Measurements from ENCODE around the gene LYRM9.

The LYRM9 gene

DNA sequence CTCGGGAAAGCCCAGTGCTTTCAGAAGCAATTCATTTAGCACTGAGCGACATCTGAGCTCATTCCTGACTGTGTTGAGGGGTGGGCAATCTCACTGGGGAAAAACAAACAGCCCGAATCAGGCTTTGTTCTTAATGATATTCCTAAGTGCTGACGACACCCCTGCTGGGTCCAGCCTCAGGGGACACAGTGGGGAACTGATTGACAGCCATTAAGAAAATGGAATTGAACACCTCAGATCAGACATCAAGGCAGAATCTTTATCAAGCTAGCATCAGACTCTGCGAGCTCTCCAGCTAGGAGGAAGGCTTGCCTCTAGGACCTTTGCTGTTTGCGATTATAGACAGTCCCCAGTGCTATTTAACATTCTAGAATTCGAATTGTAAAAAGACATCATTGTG, 22.5 kb upstream of the LYRM9 start (continued):
- TF ChIP-seq ZFP37 (tag by site-specific recombination; IDR thresholded peaks at IDR 0.05) (no peak), ZNF426 (tag by site-specific recombination; IDR thresholded peaks at IDR 0.05) (no peak), YY2 (tag by site-specific recombination; IDR thresholded peaks at IDR 0.05) (no peak), FEZF1 (tag by site-specific recombination; IDR thresholded peaks at IDR 0.05) (peak; percentile 86), ZNF621 (tag by site-specific recombination; IDR thresholded peaks at IDR 0.05) (no peak), MEIS1 (CRISPR knock-in tag; IDR thresholded peaks at IDR 0.05; ENCODE audit: borderline replicate concordance) (peak; percentile 86; the same call in 1 of the 2 replicates), ZBTB21 (tag by site-specific recombination; IDR thresholded peaks at IDR 0.05) (no peak), ZNF24 (tag by site-specific recombination; IDR thresholded peaks at IDR 0.05) (peak; percentile 50; the same call in 1 of the 2 replicates), ZNF585B (tag by site-specific recombination; IDR thresholded peaks at IDR 0.05) (no peak), ZNF626 (tag by site-specific recombination; IDR thresholded peaks at IDR 0.05) (no peak), ZNF311 (tag by site-specific recombination; IDR thresholded peaks at IDR 0.05; ENCODE audit: borderline replicate concordance) (no peak), ZSCAN23 (tag by site-specific recombination; IDR thresholded peaks at IDR 0.05) (no peak), ZNF843 (tag by site-specific recombination; IDR thresholded peaks at IDR 0.05) (peak; percentile 86), ZSCAN16 (tag by site-specific recombination; IDR thresholded peaks at IDR 0.05) (no peak), TRIM28 (IDR thresholded peaks at IDR 0.05; ENCODE audit: borderline replicate concordance, low read length) (peak; percentile 88), ZNF549 (tag by site-specific recombination; IDR thresholded peaks at IDR 0.05) (no peak), ZNF248 (tag by site-specific recombination; IDR thresholded peaks at IDR 0.05) (no peak), ZNF133 (tag by site-specific recombination; IDR thresholded peaks at IDR 0.05) (no peak), ZNF350 (tag by site-specific recombination; IDR thresholded peaks at IDR 0.05) (no peak), ZNF677 (tag by site-specific recombination; IDR thresholded peaks at IDR 0.05) (no peak), REPIN1 (tag by site-specific recombination; IDR thresholded peaks at IDR 0.05; ENCODE audit: low read depth) (no peak), TCF7L2 (IDR thresholded peaks at IDR 0.05; ENCODE audit: borderline replicate concordance, low read depth, low read length) (peak; percentile 100), ZNF155 (tag by site-specific recombination; IDR thresholded peaks at IDR 0.05) (no peak)
- TF ChIP-seq, protein P1, sequence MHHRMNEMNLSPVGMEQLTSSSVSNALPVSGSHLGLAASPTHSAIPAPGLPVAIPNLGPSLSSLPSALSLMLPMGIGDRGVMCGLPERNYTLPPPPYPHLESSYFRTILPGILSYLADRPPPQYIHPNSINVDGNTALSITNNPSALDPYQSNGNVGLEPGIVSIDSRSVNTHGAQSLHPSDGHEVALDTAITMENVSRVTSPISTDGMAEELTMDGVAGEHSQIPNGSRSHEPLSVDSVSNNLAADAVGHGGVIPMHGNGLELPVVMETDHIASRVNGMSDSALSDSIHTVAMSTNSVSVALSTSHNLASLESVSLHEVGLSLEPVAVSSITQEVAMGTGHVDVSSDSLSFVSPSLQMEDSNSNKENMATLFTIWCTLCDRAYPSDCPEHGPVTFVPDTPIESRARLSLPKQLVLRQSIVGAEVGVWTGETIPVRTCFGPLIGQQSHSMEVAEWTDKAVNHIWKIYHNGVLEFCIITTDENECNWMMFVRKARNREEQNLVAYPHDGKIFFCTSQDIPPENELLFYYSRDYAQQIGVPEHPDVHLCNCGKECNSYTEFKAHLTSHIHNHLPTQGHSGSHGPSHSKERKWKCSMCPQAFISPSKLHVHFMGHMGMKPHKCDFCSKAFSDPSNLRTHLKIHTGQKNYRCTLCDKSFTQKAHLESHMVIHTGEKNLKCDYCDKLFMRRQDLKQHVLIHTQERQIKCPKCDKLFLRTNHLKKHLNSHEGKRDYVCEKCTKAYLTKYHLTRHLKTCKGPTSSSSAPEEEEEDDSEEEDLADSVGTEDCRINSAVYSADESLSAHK (tag by site-specific recombination; IDR thresholded peaks at IDR 0.05): peak; percentile 64
- TF ChIP-seq, protein P2, sequence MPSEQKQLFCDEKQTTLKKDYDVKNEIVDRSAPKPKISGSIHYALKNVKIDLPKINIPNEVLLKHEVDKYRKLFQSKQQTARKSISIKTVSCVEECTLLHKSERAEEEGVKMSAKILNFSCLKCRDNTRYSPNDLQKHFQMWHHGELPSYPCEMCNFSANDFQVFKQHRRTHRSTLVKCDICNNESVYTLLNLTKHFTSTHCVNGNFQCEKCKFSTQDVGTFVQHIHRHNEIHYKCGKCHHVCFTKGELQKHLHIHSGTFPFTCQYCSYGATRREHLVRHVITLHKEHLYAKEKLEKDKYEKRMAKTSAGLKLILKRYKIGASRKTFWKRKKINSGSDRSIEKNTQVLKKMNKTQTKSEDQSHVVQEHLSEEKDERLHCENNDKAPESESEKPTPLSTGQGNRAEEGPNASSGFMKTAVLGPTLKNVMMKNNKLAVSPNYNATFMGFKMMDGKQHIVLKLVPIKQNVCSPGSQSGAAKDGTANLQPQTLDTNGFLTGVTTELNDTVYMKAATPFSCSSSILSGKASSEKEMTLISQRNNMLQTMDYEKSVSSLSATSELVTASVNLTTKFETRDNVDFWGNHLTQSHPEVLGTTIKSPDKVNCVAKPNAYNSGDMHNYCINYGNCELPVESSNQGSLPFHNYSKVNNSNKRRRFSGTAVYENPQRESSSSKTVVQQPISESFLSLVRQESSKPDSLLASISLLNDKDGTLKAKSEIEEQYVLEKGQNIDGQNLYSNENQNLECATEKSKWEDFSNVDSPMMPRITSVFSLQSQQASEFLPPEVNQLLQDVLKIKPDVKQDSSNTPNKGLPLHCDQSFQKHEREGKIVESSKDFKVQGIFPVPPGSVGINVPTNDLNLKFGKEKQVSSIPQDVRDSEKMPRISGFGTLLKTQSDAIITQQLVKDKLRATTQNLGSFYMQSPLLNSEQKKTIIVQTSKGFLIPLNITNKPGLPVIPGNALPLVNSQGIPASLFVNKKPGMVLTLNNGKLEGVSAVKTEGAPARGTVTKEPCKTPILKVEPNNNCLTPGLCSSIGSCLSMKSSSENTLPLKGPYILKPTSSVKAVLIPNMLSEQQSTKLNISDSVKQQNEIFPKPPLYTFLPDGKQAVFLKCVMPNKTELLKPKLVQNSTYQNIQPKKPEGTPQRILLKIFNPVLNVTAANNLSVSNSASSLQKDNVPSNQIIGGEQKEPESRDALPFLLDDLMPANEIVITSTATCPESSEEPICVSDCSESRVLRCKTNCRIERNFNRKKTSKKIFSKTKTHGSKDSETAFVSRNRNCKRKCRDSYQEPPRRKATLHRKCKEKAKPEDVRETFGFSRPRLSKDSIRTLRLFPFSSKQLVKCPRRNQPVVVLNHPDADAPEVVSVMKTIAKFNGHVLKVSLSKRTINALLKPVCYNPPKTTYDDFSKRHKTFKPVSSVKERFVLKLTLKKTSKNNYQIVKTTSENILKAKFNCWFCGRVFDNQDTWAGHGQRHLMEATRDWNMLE (tag by site-specific recombination; conservative IDR thresholded peaks at IDR 0.05; ENCODE audit: low read depth): peak; percentile 20; the same call in 1 of the 2 replicates
- TF ChIP-seq, protein P3, sequence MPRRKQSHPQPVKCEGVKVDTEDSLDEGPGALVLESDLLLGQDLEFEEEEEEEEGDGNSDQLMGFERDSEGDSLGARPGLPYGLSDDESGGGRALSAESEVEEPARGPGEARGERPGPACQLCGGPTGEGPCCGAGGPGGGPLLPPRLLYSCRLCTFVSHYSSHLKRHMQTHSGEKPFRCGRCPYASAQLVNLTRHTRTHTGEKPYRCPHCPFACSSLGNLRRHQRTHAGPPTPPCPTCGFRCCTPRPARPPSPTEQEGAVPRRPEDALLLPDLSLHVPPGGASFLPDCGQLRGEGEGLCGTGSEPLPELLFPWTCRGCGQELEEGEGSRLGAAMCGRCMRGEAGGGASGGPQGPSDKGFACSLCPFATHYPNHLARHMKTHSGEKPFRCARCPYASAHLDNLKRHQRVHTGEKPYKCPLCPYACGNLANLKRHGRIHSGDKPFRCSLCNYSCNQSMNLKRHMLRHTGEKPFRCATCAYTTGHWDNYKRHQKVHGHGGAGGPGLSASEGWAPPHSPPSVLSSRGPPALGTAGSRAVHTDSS (tag by site-specific recombination; IDR thresholded peaks at IDR 0.05): no peak
- TF ChIP-seq, protein P4, sequence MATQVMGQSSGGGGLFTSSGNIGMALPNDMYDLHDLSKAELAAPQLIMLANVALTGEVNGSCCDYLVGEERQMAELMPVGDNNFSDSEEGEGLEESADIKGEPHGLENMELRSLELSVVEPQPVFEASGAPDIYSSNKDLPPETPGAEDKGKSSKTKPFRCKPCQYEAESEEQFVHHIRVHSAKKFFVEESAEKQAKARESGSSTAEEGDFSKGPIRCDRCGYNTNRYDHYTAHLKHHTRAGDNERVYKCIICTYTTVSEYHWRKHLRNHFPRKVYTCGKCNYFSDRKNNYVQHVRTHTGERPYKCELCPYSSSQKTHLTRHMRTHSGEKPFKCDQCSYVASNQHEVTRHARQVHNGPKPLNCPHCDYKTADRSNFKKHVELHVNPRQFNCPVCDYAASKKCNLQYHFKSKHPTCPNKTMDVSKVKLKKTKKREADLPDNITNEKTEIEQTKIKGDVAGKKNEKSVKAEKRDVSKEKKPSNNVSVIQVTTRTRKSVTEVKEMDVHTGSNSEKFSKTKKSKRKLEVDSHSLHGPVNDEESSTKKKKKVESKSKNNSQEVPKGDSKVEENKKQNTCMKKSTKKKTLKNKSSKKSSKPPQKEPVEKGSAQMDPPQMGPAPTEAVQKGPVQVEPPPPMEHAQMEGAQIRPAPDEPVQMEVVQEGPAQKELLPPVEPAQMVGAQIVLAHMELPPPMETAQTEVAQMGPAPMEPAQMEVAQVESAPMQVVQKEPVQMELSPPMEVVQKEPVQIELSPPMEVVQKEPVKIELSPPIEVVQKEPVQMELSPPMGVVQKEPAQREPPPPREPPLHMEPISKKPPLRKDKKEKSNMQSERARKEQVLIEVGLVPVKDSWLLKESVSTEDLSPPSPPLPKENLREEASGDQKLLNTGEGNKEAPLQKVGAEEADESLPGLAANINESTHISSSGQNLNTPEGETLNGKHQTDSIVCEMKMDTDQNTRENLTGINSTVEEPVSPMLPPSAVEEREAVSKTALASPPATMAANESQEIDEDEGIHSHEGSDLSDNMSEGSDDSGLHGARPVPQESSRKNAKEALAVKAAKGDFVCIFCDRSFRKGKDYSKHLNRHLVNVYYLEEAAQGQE (tag by site-specific recombination; IDR thresholded peaks at IDR 0.05): no peak
- TF ChIP-seq, protein P5, sequence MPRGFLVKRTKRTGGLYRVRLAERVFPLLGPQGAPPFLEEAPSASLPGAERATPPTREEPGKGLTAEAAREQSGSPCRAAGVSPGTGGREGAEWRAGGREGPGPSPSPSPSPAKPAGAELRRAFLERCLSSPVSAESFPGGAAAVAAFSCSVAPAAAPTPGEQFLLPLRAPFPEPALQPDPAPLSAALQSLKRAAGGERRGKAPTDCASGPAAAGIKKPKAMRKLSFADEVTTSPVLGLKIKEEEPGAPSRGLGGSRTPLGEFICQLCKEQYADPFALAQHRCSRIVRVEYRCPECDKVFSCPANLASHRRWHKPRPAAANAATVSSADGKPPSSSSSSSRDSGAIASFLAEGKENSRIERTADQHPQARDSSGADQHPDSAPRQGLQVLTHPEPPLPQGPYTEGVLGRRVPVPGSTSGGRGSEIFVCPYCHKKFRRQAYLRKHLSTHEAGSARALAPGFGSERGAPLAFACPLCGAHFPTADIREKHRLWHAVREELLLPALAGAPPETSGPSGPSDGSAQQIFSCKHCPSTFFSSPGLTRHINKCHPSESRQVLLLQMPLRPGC (tag by site-specific recombination; IDR thresholded peaks at IDR 0.05): peak; percentile 58; the same call in 1 of the 2 replicates

All from HEK293 (cell line).